ENCODE data around the gene AMN1. TPM values are rescaled to one million over a fixed set of nuclear protein-coding genes. Genes with fewer than 3 reads are reported as not detected.

The AMN1 gene
- polyA plus RNA-seq, 1 donor, result 10.7 TPM

DNA sequence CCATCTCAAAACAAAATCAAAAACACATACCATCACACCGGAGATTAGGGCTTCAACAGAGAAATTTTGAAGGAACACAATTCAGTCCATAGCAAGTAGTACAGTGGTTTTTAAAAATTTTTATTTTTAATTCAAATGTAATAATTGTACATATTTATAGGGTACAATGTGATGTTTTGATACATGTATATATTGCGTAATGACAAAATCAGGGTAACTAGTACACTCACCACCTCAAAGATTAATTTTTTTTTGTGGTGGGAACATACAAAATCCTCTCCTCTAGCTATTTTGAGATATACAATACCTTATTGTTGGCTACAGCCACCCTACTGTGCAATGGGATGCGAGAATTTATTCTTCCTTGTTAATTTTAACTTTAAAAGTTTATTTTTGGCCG is 95.4 kb downstream of the AMN1 start:
- 100% methylated on average over 1 of the region's 4 CpGs for WGBS (ENCODE audit: insufficient coverage, low lambda C conversion rate)
- H3K4me3 ChIP-seq (ENCODE audit: low read length), result no peak overlapping the region
- no peaks in the 10 kb centered on the region for H3K9me3 ChIP-seq (ENCODE audit: control insufficient read depth, low read depth, low read length)
- H3K36me3 ChIP-seq (ENCODE audit: control insufficient read depth, insufficient read depth, low read length), result no peaks in the 10 kb centered on the region
- no peaks in the 10 kb centered on the region for H3K27me3 ChIP-seq (ENCODE audit: control insufficient read depth, insufficient read depth, low read length)
- H3K27ac ChIP-seq (ENCODE audit: low read length), result no peak overlapping the region
- no peak for DNase-seq
- H3K4me1 ChIP-seq (ENCODE audit: control insufficient read depth, insufficient read depth, low read length), result no peaks in the 10 kb centered on the region

DNA sequence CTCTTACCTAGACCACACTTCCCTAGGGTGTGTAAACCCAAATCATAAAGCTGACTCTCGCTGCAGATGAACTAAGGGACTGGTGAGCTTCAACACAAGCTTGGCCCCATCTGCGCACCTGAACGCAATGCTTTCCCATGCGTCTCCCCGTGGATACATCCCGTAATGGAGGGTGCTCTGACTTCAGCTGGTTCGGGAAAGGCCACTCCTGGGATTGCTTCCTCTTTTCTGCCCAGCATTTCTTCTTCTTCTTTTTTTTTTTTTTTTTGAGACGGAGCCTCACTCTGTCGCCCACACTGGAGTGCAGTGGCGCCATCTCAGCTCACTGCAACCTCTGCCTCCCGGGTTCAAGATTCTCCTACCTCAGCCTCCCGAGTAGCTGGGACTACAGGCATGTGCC is 97.0 kb downstream of the AMN1 start:
- Histone ChIP-seq H3K4me1 (ENCODE audit: control insufficient read depth, insufficient read depth, low read length) (no peaks in the 10 kb centered on the region), H3K9me3 (ENCODE audit: control insufficient read depth, low read depth, low read length) (no peaks in the 10 kb centered on the region), H3K27me3 (ENCODE audit: control insufficient read depth, insufficient read depth, low read length) (no peaks in the 10 kb centered on the region), H3K36me3 (ENCODE audit: control insufficient read depth, insufficient read depth, low read length) (no peaks in the 10 kb centered on the region), H3K27ac (ENCODE audit: low read length) (no peak overlapping the region), H3K4me3 (ENCODE audit: low read length) (no peak overlapping the region)
- WGBS (ENCODE audit: insufficient coverage, low lambda C conversion rate), result no CpG with 5 or more reads among the region's 12 CpGs
- no peak for DNase-seq

DNA sequence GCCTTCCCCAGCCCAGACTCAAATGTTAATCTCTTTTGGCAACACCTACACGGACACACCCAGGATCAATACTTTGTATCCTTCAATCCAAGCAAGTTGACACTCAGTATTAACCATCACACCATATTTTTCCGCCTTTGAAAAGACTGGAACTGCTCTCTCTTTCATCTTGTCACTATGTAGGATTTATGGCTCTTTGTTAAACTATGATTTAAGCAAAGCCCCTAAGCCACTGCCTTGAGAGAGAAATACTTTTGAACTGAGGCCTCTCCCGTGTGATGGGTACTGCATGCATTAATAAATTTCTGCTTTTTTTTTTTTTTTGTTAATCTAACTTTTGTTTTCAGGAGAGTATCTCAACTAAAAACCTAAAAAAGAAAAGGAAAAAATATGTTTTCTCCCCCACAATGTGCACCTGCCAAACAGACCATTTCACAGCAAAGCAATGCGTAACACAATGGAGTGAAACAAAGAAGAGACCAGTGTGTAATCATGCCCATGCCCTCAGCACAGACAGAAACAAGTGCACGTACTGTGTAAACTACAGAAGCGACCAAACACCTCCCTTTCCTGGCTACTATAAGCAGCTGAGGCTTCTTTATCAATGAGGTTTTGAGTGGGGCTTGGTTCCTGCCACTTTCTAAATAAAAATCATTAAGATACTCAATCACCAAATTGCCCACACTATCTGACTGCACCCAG is 97.6 kb downstream of the AMN1 start:
- no peaks in the 10 kb centered on the region for H3K9me3 ChIP-seq (ENCODE audit: control insufficient read depth, low read depth, low read length)
- no peaks in the 10 kb centered on the region for H3K4me1 ChIP-seq (ENCODE audit: control insufficient read depth, insufficient read depth, low read length)
- no peaks in the 10 kb centered on the region for H3K36me3 ChIP-seq (ENCODE audit: control insufficient read depth, insufficient read depth, low read length)
- no CpG with 5 or more reads among the region's 6 CpGs for WGBS (ENCODE audit: insufficient coverage, low lambda C conversion rate)
- H3K27me3 ChIP-seq (ENCODE audit: control insufficient read depth, insufficient read depth, low read length), result no peaks in the 10 kb centered on the region
- no peak overlapping the region for H3K4me3 ChIP-seq (ENCODE audit: low read length)
- H3K27ac ChIP-seq (ENCODE audit: low read length), result no peak overlapping the region
- DNase-seq, result no peak

DNA sequence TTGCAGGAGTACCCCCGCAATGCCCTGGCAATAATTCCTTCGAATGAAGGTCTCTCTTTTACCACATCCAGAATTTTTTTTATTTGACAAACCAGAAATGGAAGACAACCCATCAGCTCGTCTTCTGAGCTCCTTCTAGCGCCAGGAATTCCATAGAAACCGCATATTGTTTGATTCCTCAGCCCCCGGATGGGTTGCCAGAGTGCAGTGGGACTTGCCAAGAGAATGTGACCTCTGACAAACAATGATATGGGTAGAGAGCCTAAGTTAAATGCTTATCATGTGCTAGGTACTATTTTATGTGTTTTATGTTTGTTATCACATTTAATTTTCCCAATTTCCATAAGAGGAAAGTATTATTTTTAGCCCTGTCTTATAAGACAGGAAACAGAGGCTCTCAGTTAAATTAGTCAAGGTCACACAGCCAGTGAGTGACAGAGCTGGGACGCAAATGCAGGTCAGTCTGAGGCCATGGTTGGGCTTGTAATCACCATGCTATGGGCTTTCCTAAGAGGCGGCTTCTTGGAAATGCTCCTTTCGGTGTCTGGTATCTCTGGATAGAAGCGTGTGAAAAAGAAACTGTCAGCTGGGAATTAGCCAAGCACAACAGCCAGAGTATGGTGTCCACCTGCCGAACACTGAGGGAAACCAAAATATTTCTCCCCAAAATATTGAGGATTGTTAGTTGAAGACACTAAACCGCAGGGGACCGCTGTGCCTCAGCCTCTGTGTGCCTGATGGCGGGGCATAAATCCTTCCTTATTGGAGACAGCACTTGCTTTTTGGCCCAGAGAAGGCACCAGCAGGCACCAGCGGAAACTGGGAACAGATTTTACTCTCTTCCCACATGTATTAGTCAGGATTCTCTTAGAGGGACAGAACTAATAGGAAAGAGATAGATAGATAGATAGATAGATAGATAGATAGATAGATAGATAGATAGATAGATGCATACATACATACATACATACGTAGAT is 98.8 kb downstream of the AMN1 start:
- H3K27me3 ChIP-seq (ENCODE audit: control insufficient read depth, insufficient read depth, low read length), result no peaks in the 10 kb centered on the region
- no peaks in the 10 kb centered on the region for H3K9me3 ChIP-seq (ENCODE audit: control insufficient read depth, low read depth, low read length)
- H3K27ac ChIP-seq (ENCODE audit: low read length), result no peak overlapping the region
- no peaks in the 10 kb centered on the region for H3K4me1 ChIP-seq (ENCODE audit: control insufficient read depth, insufficient read depth, low read length)
- DNase-seq, result peak in 1 of 2 donors; percentile 47
- H3K4me3 ChIP-seq (ENCODE audit: low read length), result no peak overlapping the region
- 40% methylated on average over 1 of the region's 16 CpGs for WGBS (ENCODE audit: insufficient coverage, low lambda C conversion rate)
- no peaks in the 10 kb centered on the region for H3K36me3 ChIP-seq (ENCODE audit: control insufficient read depth, insufficient read depth, low read length)

DNA sequence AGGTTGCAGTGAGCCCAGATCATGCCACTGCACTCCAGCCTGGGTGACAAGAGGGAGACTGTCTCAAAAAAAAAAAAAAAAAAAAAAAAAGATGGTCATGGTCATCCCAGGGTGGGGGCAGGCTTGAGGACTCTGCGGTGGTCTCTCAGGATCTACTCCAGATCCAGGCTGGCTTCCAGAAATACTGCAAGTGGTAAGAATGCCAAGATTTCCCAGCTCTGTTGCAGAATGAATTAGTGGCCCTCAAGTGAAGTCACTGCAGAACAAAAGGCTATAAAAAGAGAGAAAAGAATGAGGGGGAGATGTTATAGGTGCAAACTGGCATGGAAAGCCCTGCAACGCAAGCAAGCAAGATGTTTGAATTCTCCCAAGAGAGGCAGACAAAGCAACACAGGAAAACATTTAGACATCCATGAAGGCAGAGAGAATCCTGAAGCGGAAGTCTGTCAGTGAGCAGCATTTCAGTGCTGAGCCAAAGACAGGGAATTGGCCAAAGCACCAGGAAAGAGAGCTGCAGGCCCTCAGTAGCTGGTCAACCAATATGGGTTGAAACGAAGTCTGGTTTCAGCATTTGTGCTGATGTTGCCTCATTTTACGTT is 101.3 kb downstream of the AMN1 start:
- WGBS (ENCODE audit: insufficient coverage, low lambda C conversion rate), result 100% methylated on average over 1 of the region's 5 CpGs
- Histone ChIP-seq H3K4me3 (ENCODE audit: low read length) (no peak overlapping the region), H3K27ac (ENCODE audit: low read length) (no peak overlapping the region)

DNA sequence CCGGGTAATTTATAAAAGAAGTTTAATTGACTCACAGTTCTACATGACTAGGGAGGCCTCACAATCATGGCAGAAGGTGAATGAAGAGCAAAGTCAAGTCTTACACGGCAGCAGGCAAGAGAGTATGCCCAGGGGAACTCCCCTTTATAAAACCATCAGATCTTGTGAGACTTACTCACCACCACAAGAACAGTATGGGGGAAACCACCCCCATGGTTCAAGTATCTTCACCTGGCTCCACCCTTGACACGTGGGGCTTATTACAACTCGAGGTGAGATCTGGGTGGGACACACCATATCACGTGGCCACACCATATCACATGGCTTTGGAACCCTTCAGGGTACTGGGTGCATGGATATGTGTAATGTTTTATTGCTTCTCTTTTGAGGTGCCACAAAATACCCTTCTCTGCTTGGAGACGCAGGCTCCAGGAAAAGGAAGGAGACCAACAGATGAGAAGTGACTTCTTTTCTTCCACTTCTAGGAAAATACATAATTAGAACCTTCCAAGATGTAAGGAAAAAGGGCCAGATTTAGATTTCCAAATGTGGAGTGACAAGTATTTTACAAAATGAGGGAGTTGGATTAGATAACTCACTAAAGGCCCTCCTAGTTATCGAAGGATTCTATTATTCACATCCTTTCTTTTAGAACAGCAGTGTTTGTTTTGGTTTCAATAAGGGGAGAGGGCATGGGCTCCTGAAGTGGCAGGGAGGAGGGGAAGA is 102.4 kb downstream of the AMN1 start:
- Histone ChIP-seq H3K9me3 (ENCODE audit: control insufficient read depth, low read depth, low read length) (no peaks in the 10 kb centered on the region), H3K4me1 (ENCODE audit: control insufficient read depth, insufficient read depth, low read length) (no peaks in the 10 kb centered on the region), H3K4me3 (ENCODE audit: low read length) (no peak overlapping the region), H3K27ac (ENCODE audit: low read length) (no peak overlapping the region), H3K27me3 (ENCODE audit: control insufficient read depth, insufficient read depth, low read length) (no peaks in the 10 kb centered on the region), H3K36me3 (ENCODE audit: control insufficient read depth, insufficient read depth, low read length) (no peaks in the 10 kb centered on the region)
- WGBS (ENCODE audit: insufficient coverage, low lambda C conversion rate), result 100% methylated on average over 1 of the region's 7 CpGs
- no peak for DNase-seq

More for the DNA sequence above, 101.3 kb downstream of the AMN1 start:
- H3K27me3 ChIP-seq (ENCODE audit: control insufficient read depth, insufficient read depth, low read length), result no peaks in the 10 kb centered on the region
- H3K9me3 ChIP-seq (ENCODE audit: control insufficient read depth, low read depth, low read length), result no peaks in the 10 kb centered on the region
- DNase-seq, result no peak
- no peaks in the 10 kb centered on the region for H3K4me1 ChIP-seq (ENCODE audit: control insufficient read depth, insufficient read depth, low read length)
- H3K36me3 ChIP-seq (ENCODE audit: control insufficient read depth, insufficient read depth, low read length), result no peaks in the 10 kb centered on the region

DNA sequence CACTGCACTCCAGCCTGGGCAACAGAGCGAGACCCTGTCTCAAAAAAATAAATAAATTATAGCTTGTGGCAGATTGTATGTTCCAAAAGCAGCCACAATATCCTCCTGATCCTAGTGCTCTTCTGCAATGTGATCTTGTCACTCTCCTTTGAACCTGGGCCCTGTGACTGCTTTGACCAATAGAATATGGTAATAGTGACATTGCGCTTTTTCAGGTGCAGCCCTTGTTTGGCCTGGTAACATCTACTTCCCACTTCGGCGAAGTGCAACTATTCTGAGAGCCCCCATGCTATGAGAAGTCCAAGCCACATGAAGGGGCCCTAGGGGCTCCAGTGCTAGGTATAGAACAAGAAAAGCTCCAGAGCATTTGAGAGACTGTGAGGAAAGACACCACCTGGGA is 106.8 kb downstream of the AMN1 start:
- DNase-seq, result no peak
- no peak overlapping the region for H3K4me3 ChIP-seq (ENCODE audit: low read length)
- WGBS (ENCODE audit: insufficient coverage, low lambda C conversion rate), result no CpG with 5 or more reads among the region's 4 CpGs
- no peak overlapping the region for H3K27ac ChIP-seq (ENCODE audit: low read length)
- H3K9me3 ChIP-seq (ENCODE audit: control insufficient read depth, low read depth, low read length), result peaks cover 2% of the 10 kb centered on the region
- H3K36me3 ChIP-seq (ENCODE audit: control insufficient read depth, insufficient read depth, low read length), result no peaks in the 10 kb centered on the region
- peaks cover 22% of the 10 kb centered on the region for H3K4me1 ChIP-seq (ENCODE audit: control insufficient read depth, insufficient read depth, low read length)
- no peaks in the 10 kb centered on the region for H3K27me3 ChIP-seq (ENCODE audit: control insufficient read depth, insufficient read depth, low read length)

Other genes starting within 250 kb of the AMN1 start
- 32.3 TPM for gene DENND5B, start 137.9 kb downstream of the AMN1 start, polyA plus RNA-seq
- gene ETFBKMT, start 69.3 kb downstream of the AMN1 start, polyA plus RNA-seq, result 4.1 TPM
- 68.6 TPM for gene RESF1, start 230.4 kb upstream of the AMN1 start, polyA plus RNA-seq

All from large intestine (tissue), 3 donors.